HG03175 (cell line): Measurements from ENCODE around the gene PPARG.

Experiments
- ATAC-seq: cut with Tn5 transposase; IDR thresholded peaks from one replicate; pipeline ENCODE4 v1.9.1; 2021; ENCODE audit warnings: mild to moderate bottlenecking, moderate library complexity; ENCODE audit not compliant: unreplicated experiment

PPARG gene

GRCh38 chr3:12340506-12340905, 51.6 kb downstream of the PPARG start:
- no peak for ATAC-seq

DNA sequence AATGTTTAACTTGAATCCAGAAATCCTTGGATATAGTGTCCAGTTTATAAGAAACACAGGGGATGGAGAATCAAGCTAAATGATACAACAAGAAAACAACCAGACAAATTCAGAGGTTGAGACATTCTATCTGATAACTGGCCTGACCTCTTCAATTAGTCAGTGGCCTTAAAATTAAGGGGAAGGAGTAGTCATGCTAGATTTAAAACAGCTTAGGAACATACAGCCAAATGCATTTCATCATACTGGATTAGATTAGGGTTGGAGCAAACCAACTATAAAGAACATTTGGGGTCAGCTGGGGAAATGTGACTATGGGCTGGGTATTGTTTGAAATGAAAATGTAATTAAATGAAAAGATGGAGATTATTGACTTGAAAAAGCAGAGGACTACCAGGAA, 53.3 kb downstream of the PPARG start:
- ATAC-seq = no peak

- ATAC-seq = no peak
Observed at GRCh38 chr3:12343047-12343501, 54.2 kb downstream of the PPARG start.

DNA sequence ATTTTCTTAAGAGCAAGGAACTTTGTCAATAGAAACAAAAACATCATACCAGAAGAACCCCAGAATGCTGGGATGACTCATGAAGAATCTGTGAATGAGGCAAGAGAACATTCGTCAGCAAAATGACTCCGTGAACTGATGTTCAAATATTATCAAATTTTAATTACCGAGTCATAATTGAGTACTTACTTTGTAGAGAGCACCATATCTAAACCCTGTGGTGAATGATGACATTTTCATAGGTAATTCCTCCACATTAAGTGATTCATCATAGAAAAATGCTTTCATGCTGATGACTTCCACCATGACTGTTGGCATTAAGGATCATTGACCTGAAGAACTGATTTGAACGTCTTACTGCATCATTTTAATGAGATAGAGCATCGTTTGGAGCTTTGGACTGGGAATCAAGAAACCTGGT, 56.3 kb downstream of the PPARG start:
- no peak for ATAC-seq

DNA sequence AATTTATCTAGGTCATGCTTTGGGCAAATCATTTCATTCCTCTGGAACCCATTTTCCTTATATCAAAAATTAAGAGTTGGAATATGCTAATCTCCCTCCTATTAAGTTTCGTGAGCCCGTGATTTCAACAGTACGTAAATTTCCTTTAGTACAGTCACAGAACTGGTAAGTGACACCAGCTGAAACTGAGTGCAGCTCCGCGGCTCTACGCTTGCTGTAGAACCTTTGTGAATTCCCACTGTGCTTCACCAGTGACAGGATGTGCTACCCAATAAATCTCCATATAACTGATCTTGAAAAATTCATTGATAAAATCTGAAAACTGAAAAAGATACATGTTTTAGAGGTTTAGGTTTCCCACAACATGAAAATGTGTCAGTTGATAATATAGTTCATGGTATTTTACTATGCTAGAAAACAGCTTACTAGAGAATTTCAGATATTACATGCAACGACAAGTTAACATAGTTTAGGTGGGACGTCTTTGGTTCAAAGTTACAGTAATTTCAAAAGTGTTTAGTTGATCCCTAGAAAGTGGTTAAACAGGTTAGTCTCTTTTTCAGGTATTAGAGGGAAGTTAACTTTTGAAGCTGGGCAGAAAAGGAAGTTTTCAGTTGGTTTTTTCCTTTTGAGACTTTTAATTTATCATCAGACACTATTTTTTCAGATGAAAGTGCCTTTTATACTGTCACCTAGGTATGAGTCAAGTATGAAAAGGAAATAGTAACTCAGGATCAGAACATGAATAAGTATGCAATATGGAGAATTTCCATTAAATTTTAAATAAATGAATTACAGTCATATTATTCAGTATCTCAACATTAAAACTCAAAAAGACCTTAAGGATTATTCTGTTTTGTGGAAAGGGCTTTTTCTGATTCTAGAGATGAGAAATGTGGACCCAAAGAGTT, 57.0 kb downstream of the PPARG start:
- no peak for ATAC-seq

DNA sequence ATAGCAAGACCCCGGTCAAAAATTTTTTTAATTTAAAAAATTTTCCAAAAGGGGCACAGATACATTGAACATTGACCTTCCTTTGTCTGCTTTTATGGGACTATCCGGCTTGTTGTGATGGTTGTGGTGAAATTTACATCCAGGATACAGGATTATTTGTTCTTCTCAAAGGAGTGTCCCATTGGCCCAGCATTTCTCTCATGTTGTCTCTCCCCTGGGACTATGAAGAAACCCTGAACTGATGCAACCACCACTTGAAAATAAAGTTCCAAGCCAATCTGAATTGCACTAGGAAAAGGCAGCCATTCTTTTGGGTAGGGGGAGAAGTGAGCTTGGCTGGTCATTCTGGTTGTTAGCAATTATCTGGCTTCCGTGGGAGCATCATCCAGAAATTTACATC, 58.4 kb downstream of the PPARG start:
- ATAC-seq = no peak

DNA sequence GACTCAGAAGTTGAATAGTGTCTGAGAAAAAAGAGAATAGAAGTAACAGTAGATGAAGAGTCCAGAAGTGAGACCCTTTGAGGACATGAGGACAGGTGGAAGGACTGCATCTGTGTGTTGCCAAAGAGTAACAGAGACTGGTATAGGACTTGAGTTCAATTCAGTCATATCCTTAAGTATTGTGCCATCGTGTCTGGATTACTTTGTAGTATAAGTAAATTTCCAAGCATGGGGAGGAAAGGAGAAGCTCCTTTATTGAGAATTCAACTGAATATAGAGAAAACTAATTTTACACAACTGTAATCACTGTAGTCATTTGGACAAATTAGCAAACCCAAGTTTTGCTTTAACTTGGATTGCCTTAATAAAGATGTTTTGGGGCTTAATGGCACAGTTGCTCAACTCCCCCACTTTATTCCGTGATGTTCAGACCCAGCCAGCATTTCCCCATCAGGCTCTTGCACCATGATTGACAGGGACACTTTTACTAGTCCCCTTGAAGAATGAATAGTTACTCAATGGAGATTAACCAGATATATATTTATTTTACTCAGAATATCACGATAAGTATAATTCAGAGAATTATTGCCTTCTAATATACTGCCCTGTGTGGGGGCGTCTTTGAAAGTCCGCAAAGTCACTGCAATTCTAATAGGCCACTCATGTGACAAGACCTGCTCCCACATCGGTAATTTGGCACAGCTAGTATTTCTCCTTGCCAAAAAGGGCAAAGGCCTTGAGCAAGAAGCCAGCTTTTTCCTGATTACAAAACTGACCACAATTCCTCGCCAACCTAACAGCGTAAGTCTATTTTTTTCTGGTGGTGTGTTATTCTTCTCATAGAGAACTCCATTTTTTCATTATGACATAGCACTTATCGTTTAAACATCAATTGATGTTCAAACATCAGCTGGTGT, 61.3 kb downstream of the PPARG start:
- no peak for ATAC-seq

DNA sequence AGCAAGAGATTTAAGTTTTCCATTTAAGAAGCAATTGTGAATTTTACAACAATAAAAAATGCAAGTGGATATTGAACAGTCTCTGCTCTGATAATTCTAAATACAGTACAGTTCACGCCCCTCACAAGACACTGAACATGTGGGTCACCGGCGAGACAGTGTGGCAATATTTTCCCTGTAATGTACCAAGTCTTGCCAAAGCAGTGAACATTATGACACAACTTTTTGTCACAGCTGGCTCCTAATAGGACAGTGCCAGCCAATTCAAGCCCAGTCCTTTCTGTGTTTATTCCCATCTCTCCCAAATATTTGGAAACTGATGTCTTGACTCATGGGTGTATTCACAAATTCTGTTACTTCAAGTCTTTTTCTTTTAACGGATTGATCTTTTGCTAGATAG, 62.3 kb downstream of the PPARG start:
- ATAC-seq = no peak

DNA sequence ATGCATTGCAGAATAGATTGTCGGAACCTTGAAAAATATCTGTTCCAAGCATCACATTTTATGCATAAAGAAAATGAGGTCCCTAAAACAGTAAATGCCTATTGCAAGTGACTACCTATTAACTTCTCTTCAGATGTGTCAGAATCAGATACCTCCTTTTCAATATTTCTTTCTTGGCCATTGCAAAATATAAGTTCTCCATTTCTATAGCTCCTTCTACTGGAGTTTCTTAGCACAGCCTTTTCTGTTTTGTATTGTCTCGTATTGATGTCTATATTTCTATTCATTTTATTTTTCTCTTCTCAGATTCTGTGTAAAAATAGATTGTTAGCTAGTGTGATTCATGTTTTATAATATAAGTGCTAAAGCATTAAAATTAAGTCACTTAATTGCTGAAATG, 63.4 kb downstream of the PPARG start:
- ATAC-seq = no peak

GRCh38 chr3:12352755-12353154, 63.9 kb downstream of the PPARG start:
- no peak for ATAC-seq

DNA sequence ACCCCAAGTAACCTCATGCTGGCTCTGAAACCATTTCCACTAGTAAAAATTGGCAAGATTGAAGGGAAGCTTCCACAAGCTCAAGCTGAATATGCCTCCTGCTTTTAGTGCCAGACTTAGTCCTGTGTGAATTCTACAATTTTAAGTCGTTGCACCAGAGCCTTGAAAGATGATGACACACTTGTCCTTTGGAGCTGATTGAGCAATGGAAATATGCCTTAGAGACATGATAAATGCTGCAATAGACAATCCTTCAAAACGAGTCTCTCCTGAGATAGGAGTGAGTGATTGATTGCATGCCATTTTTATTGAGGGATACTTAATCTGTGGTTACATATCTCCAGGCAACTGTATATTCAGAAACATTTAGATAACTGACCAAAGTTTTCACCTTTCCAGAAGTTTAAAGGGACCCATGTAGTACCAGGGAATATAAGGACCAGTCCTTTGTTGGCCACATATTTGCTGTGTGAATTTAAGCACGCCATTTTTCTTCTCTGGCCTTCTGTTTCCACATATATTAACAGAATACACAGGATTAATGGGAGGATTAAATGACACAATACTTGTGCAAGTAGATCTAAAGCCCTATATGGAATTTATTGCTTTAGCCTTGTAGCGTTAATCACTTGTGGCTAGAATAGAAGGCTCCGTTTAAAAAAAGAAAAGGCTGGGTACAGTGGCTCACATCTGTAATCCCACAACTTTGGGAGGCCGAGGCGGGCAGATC, 65.1 kb downstream of the PPARG start:
- no peak for ATAC-seq

- ATAC-seq = no peak
Observed at GRCh38 chr3:12356175-12356574, 67.3 kb downstream of the PPARG start.

DNA sequence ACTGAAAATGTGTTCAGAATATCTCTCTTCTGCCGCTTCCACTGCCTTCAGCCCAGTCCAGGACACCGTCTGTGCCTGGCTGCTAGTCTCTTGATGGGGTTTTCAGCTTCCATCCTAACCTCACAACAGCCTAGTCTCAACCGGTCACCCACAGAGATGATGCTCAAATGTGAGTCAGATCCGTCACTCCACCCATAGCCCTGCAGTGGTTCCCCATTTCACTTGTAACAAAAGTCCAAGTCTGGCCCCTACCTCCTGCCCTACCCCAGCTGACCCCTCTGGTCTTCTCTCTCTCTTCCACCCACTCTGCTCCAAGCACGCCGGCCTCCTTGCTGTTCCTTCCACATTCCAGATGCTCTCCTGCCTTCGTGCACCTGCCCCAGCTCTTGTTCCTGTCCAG, 68.1 kb downstream of the PPARG start:
- no peak for ATAC-seq

DNA sequence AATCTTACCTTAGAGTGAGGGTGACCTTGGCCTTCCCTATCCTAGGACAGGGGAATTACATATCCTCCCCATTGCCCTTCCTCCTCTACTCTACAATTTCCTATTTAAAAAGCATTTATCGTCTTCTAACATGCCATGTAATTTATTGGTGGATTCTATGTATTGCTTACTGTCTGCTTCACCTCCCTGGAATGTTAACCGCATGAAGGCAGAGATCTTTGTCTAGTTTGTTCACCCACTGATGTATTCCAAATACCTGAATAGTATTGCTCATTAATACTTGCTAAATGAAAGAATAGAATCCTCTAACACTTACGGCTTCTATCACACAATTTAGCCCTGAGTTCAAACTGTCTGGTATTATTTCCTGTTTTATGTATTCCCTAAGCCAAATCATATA, 68.6 kb downstream of the PPARG start:
- no peak for ATAC-seq

DNA sequence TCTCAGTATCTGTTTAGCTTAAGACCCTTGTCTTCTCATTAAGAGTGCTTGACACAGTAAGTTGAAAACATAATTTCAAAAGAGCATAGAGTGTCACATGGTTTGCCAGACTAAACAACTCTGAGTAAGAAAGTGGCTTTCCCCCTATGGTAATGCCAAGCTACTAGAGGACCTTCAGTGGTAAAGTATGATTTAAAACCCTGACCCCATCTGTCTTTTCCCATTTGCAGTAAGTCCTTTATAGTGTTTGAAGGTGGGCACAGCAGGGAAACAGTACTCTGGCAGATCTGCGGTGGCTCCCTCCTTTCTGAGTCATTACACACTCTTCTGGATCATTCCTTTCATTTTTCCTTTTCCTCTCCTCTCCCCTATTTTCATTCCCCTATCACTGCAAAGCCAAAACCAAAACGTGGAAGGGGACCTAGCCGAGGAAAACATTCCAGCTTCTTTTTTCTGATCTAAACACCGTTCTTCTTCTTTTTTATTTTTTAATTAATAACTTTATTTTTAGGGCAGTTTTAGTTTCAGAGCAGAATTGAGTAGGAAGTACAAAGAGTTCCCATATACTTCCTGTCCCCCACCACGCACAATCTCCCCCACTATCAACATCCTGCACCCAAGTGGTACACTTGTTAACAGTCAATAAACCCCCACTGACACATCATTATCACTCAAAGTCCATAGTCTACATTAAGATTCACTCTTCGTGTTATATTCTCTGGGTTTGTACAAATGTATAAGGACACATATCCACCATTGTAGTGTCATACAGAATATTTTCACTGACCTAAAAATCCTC, 74.7 kb downstream of the PPARG start:
- ATAC-seq = no peak

DNA sequence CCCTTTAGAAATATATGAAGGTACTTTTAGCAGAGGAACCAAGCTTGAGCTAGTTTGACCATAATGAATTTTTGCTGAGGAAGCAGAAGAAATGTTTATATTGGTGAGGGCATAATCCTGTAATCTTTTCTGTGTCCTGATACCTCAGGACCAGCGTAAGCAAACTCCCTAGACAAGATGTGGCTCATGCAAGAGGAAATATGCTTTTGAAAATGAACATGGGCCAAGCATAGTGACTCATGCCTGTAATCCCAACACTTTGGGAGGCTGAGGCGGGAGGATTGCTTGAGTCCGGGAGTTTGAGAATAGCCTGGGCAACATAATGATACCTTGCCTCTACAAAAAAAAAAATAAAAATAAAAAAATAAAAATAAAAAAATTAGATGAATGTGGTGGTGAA, 78.5 kb downstream of the PPARG start:
- ATAC-seq = no peak

GRCh38 chr3:12369029-12369428, 80.2 kb downstream of the PPARG start:
- no peak for ATAC-seq

DNA sequence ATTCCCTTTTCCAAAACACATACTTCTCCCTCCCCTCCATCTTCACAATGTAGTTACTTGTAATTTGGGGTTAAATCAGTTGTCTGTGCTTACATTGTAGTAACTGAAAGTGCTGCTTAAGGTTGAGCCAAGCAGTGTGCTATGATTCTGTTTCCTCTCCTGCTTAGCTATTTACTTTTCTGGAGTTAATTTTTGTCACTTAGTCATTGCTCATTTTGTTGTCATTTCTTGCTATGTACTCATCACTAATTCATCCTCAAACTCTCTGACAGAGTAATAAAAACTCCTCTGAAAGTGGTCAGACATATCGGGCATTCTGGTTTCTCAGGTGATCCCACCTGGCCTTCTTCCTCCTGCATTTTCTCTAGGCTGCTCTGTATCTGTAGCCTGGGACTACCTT, 80.7 kb downstream of the PPARG start:
- no peak for ATAC-seq

GRCh38 chr3:12370758-12371157, 81.9 kb downstream of the PPARG start:
- no peak for ATAC-seq

DNA sequence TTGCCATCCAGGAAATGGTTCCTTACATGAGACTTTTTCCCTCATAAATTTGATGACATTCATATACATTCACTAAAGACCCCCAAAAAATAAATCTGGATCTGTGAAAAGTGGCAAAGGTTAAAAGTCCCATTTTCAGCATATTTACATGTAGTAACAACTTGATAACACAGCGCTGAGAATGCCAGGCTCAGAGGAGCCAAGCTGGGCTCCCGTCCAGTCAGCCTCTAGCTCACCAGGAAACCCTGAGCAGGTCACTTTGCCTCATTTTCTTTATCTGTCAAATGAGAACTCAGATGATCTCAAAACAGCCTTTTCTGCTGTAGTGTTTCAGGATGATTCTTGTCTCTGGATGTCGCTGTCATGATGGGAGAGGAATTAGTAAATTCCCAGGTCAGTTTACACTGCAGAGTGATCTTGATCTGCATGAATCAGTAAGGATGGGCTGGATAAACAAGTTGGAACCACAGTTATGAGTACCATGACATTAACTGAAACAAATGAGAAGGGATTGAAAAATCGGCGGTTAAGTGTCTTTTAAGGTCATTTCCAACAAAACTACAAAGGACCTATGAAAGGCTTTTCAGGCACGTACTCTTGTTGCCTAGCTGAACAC, 82.8 kb downstream of the PPARG start:
- no peak for ATAC-seq
